ENCODE results near the gene PRKCE. TPM values are rescaled to one million over a fixed set of nuclear protein-coding genes. Genes with fewer than 3 reads are reported as not detected.

PRKCE gene
- total RNA-seq, 1 experiment from 2014 or later, result 2.4 TPM

GRCh38 chr2:45688479-45689298 lies 37.2 kb downstream of the PRKCE start:
- no peak for TF ChIP-seq EZH2 (IDR thresholded peaks at IDR 0.05; ENCODE audit: borderline replicate concordance, low read depth, low read length, poor library complexity, severe bottlenecking)
- TF ChIP-seq, protein P1, sequence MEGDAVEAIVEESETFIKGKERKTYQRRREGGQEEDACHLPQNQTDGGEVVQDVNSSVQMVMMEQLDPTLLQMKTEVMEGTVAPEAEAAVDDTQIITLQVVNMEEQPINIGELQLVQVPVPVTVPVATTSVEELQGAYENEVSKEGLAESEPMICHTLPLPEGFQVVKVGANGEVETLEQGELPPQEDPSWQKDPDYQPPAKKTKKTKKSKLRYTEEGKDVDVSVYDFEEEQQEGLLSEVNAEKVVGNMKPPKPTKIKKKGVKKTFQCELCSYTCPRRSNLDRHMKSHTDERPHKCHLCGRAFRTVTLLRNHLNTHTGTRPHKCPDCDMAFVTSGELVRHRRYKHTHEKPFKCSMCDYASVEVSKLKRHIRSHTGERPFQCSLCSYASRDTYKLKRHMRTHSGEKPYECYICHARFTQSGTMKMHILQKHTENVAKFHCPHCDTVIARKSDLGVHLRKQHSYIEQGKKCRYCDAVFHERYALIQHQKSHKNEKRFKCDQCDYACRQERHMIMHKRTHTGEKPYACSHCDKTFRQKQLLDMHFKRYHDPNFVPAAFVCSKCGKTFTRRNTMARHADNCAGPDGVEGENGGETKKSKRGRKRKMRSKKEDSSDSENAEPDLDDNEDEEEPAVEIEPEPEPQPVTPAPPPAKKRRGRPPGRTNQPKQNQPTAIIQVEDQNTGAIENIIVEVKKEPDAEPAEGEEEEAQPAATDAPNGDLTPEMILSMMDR (conservative IDR thresholded peaks at IDR 0.05; ENCODE audit: low read depth, low read length), result no peak
- Histone ChIP-seq H3K4me3 (ENCODE audit: low read depth, low read length, poor library complexity, severe bottlenecking) (no peak overlapping the region), H3K36me3 (ENCODE audit: insufficient read depth, low read length, poor library complexity, severe bottlenecking) (no peaks in the 10 kb centered on the region), H3K27ac (ENCODE audit: low read depth, low read length, poor library complexity, severe bottlenecking) (no peak overlapping the region), H3K27me3 (replicated peaks; ENCODE audit: insufficient read depth, low read depth, low read length, poor library complexity) (no peaks in the 10 kb centered on the region), H3K4me1 (ENCODE audit: insufficient read depth, low read length, poor library complexity, severe bottlenecking) (no peaks in the 10 kb centered on the region), H3K9me3 (ENCODE audit: low read depth, low read length, poor library complexity, severe bottlenecking) (no peaks in the 10 kb centered on the region)
- CTCF ChIA-PET, result no interaction called here
- DNase-seq (ENCODE audit: low spot score), result no peak
- intact Hi-C loops (cut with micrococcal nuclease; ENCODE audit: unreplicated experiment), result no loop called here
- BruUV-seq (replicated peaks), result no TSS peak
- POLR2A ChIA-PET (ENCODE audit: low non-redundant PET), result no interaction called here

DNA sequence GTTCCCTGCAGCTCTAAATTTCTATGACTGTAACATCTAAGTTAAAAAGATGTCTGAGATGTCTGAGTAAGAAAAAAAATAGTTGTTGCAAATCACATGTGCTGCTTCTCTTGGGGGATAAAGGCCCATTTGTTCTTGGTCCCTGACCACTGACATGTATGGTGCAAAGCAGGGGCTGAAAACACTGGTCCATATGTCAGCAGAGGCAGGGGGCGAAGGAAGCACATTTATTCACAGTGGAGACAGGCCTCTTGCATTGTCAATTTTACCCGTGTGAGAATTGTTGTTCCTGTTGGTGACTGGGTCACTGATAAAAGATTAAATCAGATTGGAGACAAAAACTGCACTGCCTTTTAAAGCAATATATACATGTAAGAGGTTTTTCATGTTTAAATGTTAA lies 38.8 kb downstream of the PRKCE start:
- no peaks in the 10 kb centered on the region for H3K36me3 ChIP-seq (ENCODE audit: insufficient read depth, low read length, poor library complexity, severe bottlenecking)
- H3K27me3 ChIP-seq (replicated peaks; ENCODE audit: insufficient read depth, low read depth, low read length, poor library complexity), result no peaks in the 10 kb centered on the region
- intact Hi-C loops (cut with micrococcal nuclease; ENCODE audit: unreplicated experiment), result no loop called here
- DNase-seq (ENCODE audit: low spot score), result no peak
- ChIA-PET CTCF (no interaction called here), POLR2A (ENCODE audit: low non-redundant PET) (no interaction called here)
- H3K4me3 ChIP-seq (ENCODE audit: low read depth, low read length, poor library complexity, severe bottlenecking), result no peak overlapping the region
- H3K4me1 ChIP-seq (ENCODE audit: insufficient read depth, low read length, poor library complexity, severe bottlenecking), result no peaks in the 10 kb centered on the region
- no TSS peak for BruUV-seq (replicated peaks)
- TF ChIP-seq, protein P1 (conservative IDR thresholded peaks at IDR 0.05; ENCODE audit: low read depth, low read length), result no peak
- no peak for TF ChIP-seq EZH2 (IDR thresholded peaks at IDR 0.05; ENCODE audit: borderline replicate concordance, low read depth, low read length, poor library complexity, severe bottlenecking)
- H3K27ac ChIP-seq (ENCODE audit: low read depth, low read length, poor library complexity, severe bottlenecking), result no peak overlapping the region
- H3K9me3 ChIP-seq (ENCODE audit: low read depth, low read length, poor library complexity, severe bottlenecking), result no peaks in the 10 kb centered on the region

- Histone ChIP-seq H3K36me3 (ENCODE audit: insufficient read depth, low read length, poor library complexity, severe bottlenecking) (no peaks in the 10 kb centered on the region), H3K4me1 (ENCODE audit: insufficient read depth, low read length, poor library complexity, severe bottlenecking) (no peaks in the 10 kb centered on the region), H3K4me3 (ENCODE audit: low read depth, low read length, poor library complexity, severe bottlenecking) (no peak overlapping the region), H3K27ac (ENCODE audit: low read depth, low read length, poor library complexity, severe bottlenecking) (no peak overlapping the region), H3K9me3 (ENCODE audit: low read depth, low read length, poor library complexity, severe bottlenecking) (no peaks in the 10 kb centered on the region), H3K27me3 (replicated peaks; ENCODE audit: insufficient read depth, low read depth, low read length, poor library complexity) (no peaks in the 10 kb centered on the region)
- no TSS peak for BruUV-seq (replicated peaks)
- intact Hi-C loops (cut with micrococcal nuclease; ENCODE audit: unreplicated experiment), result no loop called here
- POLR2A ChIA-PET (ENCODE audit: low non-redundant PET), result no interaction called here
- CTCF ChIA-PET, result no interaction called here
- no peak for DNase-seq (ENCODE audit: low spot score)
- TF ChIP-seq, protein P1 (conservative IDR thresholded peaks at IDR 0.05; ENCODE audit: low read depth, low read length), result no peak
- no peak for TF ChIP-seq EZH2 (IDR thresholded peaks at IDR 0.05; ENCODE audit: borderline replicate concordance, low read depth, low read length, poor library complexity, severe bottlenecking)
Measured at GRCh38 chr2:45691171-45691999, 39.9 kb downstream of the PRKCE start.
